ENCODE results near the gene ALPL.

- TF ChIP-seq EZH2 (IDR thresholded peaks at IDR 0.05; ENCODE audit: low read depth): no peak
- no peak for TF ChIP-seq CTCF (conservative IDR thresholded peaks at IDR 0.05)
Observed at GRCh38 chr1:21575351-21575942, 66.2 kb downstream of the ALPL start.
